Hepatocyte (in vitro differentiated cells): ENCODE data around the gene TRIM7.
"Not testable (repeated sequence)": the region's sequence is repeated elsewhere in the genome, so short reads cannot be mapped to it uniquely, and the experiment has no call there.

Experiments used
- CTCF ChIP-seq: fragments of 200-600 bp; sonication (generic); IDR thresholded peaks from 2 replicates; pipeline ENCODE4 v1.5.1; 2016; ENCODE audit warnings: antibody characterized with exemption, mild to moderate bottlenecking; ENCODE audit not compliant: poor library complexity
- EZH2 ChIP-seq: fragments of 200-600 bp; sonication (generic); IDR thresholded peaks from 2 replicates; pipeline ENCODE4 v1.6.1; 2016; ENCODE audit warnings: antibody characterized with exemption, mild to moderate bottlenecking, borderline replicate concordance

- not testable (repeated sequence) for TF ChIP-seq CTCF
- TF ChIP-seq EZH2, result peak; percentile 52
These were observed 35.3 kb downstream of the TRIM7 start for GRCh38 chr5:181169459-181170236.
